GM13976 (cell line): ENCODE measurements around the gene CDYL.
"Not testable (repeated sequence)": the region's sequence is repeated elsewhere in the genome, so short reads cannot be mapped to it uniquely, and the experiment has no call there.

Source experiments
- DNase-seq: peaks from one replicate; pipeline ENCODE4 v3.0.0; 2012; ENCODE audit warnings: low spot score
- in situ Hi-C: fragments of 300-500 bp; cut with MboI; formaldehyde crosslinking; loops from one replicate; pipeline ENCODE4 v1.12.0; 2022; ENCODE audit warnings: low sequenced_read_pairs, mixed read lengths, inconsistent platforms; ENCODE audit not compliant: unreplicated experiment
- TF ChIP-seq, protein P1 (sequence below): IDR thresholded peaks from 2 replicates; pipeline ENCODE4 v1.5.1; 2012; ENCODE audit warnings: borderline replicate concordance, mild to moderate bottlenecking; ENCODE audit not compliant: insufficient read depth; ENCODE audit errors: extremely low read depth, missing control alignments, control extremely low read depth

CDYL gene

DNA sequence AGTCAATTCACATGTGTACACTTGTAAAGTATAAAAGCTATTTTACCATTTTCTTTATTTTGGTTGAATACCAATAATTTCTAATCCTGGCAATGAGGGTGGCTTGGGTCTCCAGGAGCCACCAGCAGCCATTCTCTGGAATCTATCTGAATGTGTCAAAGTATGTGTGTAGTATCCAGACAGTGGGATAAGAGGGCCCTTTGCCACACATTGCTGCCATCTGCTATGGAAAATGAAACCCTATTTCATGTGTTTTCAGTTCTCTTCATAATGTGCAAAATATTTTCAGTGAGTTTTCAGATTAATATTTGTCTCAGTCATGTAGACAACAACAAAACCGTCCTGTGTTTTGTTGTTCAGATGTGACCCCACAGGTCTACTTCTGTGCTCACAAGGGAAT is 46.3 kb downstream of the CDYL start:
- TF ChIP-seq, protein P1, sequence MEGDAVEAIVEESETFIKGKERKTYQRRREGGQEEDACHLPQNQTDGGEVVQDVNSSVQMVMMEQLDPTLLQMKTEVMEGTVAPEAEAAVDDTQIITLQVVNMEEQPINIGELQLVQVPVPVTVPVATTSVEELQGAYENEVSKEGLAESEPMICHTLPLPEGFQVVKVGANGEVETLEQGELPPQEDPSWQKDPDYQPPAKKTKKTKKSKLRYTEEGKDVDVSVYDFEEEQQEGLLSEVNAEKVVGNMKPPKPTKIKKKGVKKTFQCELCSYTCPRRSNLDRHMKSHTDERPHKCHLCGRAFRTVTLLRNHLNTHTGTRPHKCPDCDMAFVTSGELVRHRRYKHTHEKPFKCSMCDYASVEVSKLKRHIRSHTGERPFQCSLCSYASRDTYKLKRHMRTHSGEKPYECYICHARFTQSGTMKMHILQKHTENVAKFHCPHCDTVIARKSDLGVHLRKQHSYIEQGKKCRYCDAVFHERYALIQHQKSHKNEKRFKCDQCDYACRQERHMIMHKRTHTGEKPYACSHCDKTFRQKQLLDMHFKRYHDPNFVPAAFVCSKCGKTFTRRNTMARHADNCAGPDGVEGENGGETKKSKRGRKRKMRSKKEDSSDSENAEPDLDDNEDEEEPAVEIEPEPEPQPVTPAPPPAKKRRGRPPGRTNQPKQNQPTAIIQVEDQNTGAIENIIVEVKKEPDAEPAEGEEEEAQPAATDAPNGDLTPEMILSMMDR, result no peak
- in situ Hi-C loops, result no loop called here
- no peak for DNase-seq

DNA sequence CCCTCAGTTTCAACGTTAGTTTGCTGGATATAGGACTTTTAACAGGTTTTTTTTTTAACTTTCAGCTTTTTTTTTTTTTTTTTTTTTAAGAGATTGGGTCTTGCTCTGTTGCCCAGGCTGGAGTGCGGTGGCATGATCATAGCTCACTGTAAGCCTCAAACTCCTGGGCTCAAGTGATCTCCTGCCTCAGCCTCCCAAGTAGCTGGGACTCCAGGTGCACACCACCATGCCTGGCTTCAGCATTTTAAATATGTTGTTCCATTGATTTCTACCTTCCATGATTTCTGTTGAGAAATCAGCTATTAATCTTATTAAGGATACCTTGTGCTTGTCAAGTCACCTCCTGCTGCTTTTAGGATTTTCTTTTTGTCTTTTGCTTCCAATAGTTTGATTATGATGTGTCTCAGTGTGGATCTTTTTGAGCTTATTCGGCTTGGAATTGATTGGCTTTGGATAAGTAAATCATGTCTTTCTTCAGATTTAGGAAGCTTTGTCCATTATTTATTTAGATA is 52.0 kb downstream of the CDYL start:
- TF ChIP-seq, protein P1, result no peak

DNA sequence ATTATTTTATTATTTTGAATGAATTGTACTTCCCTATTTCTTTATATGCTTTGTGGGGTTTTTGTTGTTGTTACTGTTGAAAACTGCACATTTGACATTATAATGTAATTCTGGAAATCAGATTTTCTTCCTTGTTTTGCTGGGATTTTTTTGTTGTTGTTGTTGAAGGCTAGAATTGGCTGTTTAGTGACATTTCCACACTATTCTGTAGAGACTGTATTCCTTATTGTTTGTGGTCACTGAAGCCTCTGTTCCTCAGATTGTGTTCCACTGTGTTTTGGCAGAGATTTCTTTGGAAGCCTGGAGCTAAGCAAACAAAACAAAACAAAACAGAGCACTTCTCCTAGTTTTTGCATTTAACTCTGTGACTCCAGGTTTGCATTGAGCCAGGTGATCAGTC is 52.9 kb downstream of the CDYL start:
- no peak for DNase-seq
- TF ChIP-seq, protein P1, result no peak
- in situ Hi-C loops, result no loop called here

More for the DNA sequence above, 52.0 kb downstream of the CDYL start:
- in situ Hi-C loops, result no loop called here
- DNase-seq, result no peak

DNA sequence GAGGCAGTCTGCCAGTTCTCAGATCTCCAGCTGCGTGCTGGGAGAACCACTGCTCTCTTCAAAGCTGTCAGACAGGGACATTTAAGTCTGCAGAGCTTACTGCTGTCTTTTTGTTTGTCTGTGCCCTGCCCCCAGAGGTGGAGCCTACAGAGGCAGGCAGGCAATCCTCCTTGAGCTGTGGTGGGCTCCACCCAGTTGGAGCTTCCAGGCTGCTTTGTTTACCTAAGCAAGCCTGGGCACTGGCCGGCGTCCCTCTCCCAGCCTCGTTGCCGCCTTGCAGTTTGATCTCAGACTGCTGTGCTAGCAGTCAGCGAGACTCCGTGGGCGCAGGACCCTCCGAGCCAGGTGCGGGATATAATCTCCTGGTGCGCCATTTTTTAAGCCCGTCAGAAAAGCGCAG is 59.3 kb downstream of the CDYL start:
- DNase-seq, in situ Hi-C loops: not testable (repeated sequence)

DNA sequence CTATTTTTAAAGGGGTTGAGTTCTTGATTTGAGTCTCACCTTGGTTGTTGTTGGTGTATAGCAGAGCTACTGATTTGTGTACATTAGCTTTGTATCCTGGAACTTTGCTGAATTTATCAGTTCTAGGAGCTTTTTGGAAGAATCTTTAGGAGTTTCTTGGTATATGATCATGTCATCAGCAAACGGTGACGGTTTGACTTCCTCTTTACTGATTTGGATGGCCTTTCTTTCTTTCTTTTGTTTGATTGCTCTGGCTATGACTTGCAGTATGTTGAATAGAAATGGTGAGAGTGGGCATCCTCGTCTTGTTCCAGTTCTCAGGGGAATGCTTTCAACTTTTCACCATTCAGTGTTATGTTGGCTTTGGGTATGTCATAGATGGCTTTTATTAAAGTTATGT is 64.0 kb downstream of the CDYL start:
- DNase-seq, result no peak
- in situ Hi-C loops, result no loop called here
- TF ChIP-seq, protein P1, result no peak

DNA sequence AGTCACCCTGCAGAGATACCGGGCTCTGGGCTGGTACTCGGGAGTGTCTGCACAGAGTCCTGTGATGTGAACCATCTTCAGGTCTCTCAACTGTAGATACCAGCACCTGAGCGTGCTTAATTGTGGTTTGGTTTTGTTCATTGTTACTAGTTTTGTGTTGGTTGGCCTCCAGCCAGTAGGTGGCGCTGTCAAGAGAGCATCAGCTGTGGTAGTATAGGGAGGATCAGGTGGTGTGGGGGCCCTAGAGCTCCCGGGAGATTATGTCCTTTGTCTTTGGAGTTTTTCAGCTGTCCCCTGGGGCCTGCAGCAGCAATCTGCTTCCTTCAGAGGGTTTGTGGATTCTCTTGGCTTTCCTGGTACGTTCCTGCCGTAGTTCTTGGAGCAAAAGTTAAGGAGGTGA is 67.9 kb downstream of the CDYL start:
- no peak for DNase-seq
- TF ChIP-seq, protein P1, result no peak
- in situ Hi-C loops, result no loop called here

DNA sequence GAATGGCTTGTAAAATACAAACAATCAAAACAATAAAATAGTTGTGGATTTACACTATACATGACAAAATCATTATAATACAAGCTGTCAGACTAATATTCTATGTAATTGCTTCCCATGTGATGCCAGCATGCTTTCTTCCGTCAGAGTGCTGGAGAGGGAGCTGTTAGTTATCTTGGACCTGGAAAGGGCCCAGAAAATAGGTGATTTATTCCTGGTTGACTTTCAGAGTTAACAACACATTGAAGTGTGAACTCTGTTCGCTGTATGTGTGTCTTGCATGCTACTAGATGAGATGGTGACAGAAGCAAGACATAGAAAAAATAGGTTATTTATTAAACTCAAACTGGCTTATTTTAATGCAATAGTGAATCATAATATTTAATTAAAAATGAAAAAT is 70.2 kb downstream of the CDYL start:
- TF ChIP-seq, protein P1, result no peak
- no peak for DNase-seq
- in situ Hi-C loops, result no loop called here
